HG03457 (cell line): ENCODE data around the gene PRXL2A.

Source experiments
- ATAC-seq: cut with Tn5 transposase; IDR thresholded peaks from one replicate; pipeline ENCODE4 v1.9.1; 2021; ENCODE audit warnings: moderate number of reproducible peaks; ENCODE audit not compliant: unreplicated experiment

PRXL2A gene

GRCh38 chr10:80460399-80461207 lies 52.3 kb downstream of the PRXL2A start:
- ATAC-seq = no peak

GRCh38 chr10:80461208-80462183 lies 53.1 kb downstream of the PRXL2A start:
- ATAC-seq = no peak

- ATAC-seq = no peak
These were observed 54.1 kb downstream of the PRXL2A start for GRCh38 chr10:80462299-80462980.

- no peak for ATAC-seq
These were observed 54.8 kb downstream of the PRXL2A start for GRCh38 chr10:80462981-80463741.

- no peak for ATAC-seq
These were observed 55.5 kb downstream of the PRXL2A start for GRCh38 chr10:80463868-80464267.

GRCh38 chr10:80464557-80465450 lies 56.5 kb downstream of the PRXL2A start:
- ATAC-seq = no peak

- ATAC-seq = no peak
These were observed 57.1 kb downstream of the PRXL2A start for GRCh38 chr10:80465451-80465835.

GRCh38 chr10:80465839-80466590 lies 57.7 kb downstream of the PRXL2A start:
- no peak for ATAC-seq

- no peak for ATAC-seq
These were observed 58.5 kb downstream of the PRXL2A start for GRCh38 chr10:80466724-80467326.

GRCh38 chr10:80468002-80468401 lies 59.7 kb downstream of the PRXL2A start:
- no peak for ATAC-seq

GRCh38 chr10:80468806-80469421 lies 60.6 kb downstream of the PRXL2A start:
- ATAC-seq = no peak

GRCh38 chr10:80470266-80470665 lies 61.9 kb downstream of the PRXL2A start:
- no peak for ATAC-seq

- ATAC-seq = no peak
These were observed 62.6 kb downstream of the PRXL2A start for GRCh38 chr10:80471001-80471400.

GRCh38 chr10:80471715-80472233 lies 63.4 kb downstream of the PRXL2A start:
- ATAC-seq = peak; percentile 45

- peak; percentile 92 for ATAC-seq
These were observed 64.1 kb downstream of the PRXL2A start for GRCh38 chr10:80472234-80473095.

GRCh38 chr10:80473096-80473657 lies 64.8 kb downstream of the PRXL2A start:
- no peak for ATAC-seq
